ENCODE results near the gene DYSF.

Gene DYSF

GRCh38 chr2:71531522-71532047 lies 78.2 kb downstream of the DYSF start:
- DNase-seq, result no peak

DNA sequence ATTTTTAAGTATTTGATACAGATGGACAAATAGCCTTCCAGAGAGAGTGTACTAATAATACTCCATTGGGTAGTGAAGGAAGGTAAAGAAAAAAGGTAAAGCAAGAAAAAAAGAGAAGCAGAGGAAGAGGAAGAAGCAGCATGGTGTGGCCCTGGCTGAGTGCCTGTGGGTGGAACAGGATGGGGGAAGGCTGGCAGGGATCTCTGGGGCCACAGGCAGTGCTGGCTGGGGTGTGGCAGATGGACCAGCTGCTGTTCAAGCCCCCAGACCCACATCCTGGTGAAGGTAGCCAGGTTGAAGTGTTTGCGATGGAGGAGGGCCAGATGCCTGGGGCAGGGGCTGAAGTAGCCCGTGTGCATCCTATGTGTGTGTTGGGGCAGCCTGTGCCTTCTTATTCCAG lies 79.0 kb downstream of the DYSF start:
- no peak for DNase-seq

DNA sequence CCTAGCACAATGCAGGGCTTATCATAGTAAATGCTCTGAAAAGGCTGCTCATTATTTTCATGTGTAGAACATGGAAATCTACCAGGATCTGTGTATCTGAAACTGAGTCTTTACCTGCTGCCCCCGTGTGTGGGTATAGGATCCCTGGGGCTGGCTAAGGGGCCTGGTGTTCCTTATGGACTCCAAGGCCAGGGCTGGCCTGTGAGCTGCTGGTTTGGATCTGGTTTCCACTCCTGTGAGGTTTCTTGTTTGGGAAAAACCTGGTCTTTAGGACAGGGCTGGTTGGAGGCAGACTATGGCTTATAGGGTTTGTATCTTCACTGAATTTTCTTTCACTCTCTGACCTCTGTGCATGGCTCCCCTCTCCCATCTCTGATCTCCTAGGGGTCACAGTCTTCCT lies 80.8 kb downstream of the DYSF start:
- no peak for DNase-seq

DNA sequence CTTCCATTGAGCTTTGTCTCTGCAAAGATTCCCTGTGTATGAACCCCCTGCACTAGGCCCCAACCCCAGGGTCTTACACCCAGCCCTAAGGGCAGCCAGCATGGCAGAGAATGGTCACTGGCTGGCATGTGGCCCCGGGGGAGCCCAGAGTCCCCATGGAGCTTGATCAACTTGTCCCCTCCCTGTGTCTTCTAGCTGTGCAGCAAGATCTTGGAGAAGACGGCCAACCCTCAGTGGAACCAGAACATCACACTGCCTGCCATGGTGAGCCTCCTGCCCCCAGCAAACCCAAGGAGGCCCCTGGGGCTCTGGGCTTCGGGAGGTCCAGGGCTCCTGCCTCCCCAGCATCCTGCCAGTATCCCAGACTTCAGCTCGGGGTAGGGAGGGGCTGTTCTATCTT lies 81.5 kb downstream of the DYSF start:
- DNase-seq, result no peak

- no peak for DNase-seq
These were observed 82.2 kb downstream of the DYSF start for GRCh38 chr2:71535526-71535925.

GRCh38 chr2:71536226-71536671 lies 82.9 kb downstream of the DYSF start:
- no peak for DNase-seq

DNA sequence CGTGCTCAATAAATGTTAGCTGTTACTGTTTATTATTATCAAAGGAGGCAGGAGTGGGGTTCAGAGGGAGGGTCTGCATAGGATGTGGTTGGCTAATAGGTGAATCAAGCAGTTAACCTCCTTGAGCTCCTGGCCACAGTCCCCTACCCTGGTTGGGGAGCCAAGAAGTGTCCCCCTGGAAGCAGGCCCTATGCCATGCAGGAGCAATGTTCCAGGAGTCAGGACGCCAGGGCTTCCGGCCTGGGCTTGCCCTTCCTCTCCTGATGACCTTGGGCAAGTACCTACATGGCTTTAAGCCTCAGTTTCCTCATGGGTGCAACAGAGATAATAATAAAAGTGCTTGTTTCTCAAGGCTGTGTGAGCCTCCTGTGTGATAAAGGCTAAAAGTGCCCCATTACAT lies 84.9 kb downstream of the DYSF start:
- DNase-seq, result no peak

GRCh38 chr2:71538656-71539265 lies 85.4 kb downstream of the DYSF start:
- no peak for DNase-seq

GRCh38 chr2:71540818-71541217 lies 87.5 kb downstream of the DYSF start:
- DNase-seq, result no peak

GRCh38 chr2:71544919-71545571 lies 91.7 kb downstream of the DYSF start:
- DNase-seq, result no peak

DNA sequence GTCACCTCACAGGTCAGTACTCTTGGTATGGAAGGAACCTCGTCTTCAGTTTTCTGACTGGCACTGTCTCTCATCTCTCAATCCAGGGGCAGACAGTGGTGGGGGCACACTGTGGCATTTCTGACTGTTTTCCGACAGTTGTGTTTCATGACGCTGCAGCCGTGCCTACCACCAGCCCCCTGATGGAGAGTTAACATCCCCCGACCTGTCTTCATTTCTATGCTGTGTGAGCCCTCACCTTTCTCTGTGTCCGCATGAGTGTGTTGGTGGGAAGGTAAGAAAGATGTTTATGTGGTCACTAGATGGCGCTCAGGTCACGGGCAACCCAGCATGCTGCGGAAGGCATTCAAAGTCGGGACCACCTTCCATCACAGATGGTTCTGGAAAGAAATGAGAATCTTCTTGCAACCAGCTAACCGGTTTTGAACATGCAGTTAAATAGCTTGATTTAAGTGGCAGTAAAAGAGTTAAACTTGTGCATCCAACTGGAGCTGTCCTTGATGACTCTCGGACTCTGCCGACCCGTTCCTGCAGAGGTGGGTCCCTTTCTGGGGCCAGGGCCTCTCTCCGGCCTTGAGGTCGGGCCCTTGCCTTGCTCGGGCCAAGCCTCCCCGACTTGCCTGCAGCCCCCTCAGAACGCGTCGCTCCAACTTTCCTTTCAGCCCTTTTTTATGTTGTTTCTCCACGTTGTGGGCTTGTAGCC lies 92.4 kb downstream of the DYSF start:
- DNase-seq, result peak; percentile 54

DNA sequence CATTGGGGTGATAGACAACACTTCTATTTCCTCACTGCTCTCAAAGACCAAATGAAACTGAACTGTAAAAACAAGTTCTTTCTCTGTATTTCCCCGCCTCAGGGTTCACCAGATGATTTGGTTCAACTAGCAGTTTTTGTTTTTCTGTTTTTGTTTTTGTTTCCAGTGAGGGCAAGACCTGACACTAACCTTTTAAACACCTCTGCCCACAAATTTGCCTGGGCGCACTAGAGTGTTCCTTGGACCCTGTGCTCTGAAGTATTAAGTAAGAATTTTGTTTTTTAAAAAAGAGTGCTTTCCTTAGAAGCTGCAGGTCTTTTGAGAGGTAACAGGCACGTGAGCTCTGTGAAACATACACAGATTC lies 92.9 kb downstream of the DYSF start:
- no peak for DNase-seq

GRCh38 chr2:71546777-71547281 lies 93.5 kb downstream of the DYSF start:
- no peak for DNase-seq

- no peak for DNase-seq
These were observed 94.4 kb downstream of the DYSF start for GRCh38 chr2:71547616-71548285.

GRCh38 chr2:71548646-71549425 lies 95.5 kb downstream of the DYSF start:
- no peak for DNase-seq

DNA sequence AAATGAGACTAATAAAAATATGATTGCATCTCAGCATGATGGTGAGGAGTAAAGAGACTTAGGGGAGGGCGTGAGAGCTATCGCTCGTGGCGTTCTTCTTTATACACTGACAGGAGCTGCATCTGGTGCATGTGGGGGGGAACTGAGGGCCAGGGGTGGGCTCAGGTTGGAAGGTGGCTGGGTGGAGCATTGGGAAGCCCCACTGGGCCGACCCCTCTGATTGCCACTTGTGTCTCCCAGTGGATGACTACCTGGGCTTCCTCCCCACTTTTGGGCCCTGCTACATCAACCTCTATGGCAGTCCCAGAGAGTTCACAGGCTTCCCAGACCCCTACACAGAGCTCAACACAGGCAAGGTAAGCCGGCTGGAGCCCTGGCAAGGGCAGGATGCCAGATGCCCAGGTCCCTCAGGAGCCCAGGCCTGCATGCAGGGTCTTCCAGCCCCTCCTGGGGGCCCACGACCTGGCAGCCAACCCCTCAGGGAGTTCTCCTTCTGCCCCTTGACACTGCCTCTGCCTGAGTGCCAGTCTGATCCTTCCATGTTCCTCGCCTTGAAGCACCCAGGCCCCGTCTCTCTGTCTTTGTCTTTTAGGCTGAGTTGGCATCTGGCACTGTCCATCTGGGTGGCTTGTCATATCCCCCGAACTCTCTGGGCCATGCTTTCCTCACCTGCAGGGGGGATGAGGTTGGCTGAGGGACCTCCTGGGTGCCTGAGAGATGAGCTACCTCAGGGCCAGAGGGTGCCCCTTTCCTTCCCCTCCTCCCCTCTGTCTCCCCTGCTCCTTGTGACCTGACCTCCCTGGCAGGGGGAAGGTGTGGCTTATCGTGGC lies 97.7 kb downstream of the DYSF start:
- DNase-seq, result no peak

DNA sequence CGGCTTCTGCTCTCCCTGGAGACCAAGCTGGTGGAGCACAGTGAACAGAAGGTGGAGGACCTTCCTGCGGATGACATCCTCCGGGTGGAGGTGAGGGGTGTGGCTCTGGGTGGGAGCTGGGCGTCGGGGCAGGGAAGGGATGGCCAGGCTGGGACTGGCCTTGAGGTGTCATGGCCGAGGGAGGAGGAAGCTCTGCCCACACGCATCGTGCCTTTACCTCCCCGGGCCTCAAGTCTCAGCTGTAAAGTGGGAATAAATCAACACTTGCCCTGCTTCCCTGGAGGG lies 98.2 kb downstream of the DYSF start:
- DNase-seq, result no peak

- DNase-seq, result no peak
These were observed 99.0 kb downstream of the DYSF start for GRCh38 chr2:71552356-71552755.

DNA sequence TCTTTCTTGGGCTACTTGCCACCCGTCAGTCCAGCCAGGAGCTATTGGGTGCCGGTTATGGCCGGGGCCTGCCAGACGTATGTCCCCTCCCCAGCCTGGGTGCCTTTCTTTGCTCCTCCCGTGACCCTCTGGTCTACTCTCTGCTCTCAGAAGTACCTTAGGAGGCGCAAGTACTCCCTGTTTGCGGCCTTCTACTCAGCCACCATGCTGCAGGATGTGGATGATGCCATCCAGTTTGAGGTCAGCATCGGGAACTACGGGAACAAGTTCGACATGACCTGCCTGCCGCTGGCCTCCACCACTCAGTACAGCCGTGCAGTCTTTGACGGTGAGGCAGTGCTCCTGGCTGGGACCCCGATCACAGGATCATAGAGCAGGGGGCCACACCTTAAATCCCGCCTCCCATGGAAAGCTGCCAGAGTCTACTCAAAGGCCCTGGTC lies 99.5 kb downstream of the DYSF start:
- no peak for DNase-seq

DNA sequence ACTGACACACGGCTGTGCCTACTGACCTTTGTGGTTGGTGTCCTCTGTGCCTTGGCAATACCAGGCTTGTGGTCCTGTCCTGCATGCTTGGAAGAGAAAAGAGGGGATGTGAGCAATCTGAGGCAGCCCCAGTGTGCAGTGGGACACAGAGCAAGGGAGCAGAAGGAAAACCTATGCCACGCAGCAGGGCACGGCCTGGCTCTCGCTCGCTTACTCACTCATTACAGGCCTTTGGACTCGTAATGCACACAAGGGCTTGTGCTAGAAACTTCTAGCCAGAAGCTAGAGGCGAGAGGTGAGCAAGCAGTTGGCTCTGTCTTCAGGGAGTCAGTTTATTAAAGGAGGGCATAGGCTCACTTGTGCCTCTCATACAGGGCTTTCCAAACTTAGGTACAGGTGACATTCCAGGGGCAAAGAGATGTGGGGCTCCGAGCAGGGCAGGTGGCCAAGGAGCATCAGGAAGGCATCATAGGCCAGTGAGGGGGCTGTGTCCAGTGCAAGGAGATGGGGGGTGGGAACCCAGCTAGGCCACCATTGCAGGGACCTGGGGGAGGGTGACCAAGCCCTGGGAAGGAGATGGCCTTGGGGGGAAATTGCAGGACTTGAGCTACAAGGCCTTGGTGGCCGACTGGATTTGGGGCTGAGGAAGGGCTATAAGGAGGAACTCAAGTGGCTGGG lies 100.8 kb downstream of the DYSF start:
- DNase-seq, result no peak

GRCh38 chr2:71554706-71555056 lies 101.3 kb downstream of the DYSF start:
- DNase-seq, result no peak

All from NCI-H1417 treated with DMSO at 0.1 percent for 48 hours (cell line).